GM21737 (cell line): ENCODE results near the gene MBOAT2.

Experiments used
- ATAC-seq: cut with Tn5 transposase; IDR thresholded peaks from one replicate; pipeline ENCODE4 v1.9.1; 2021; ENCODE audit warnings: mild to moderate bottlenecking, moderate library complexity; ENCODE audit not compliant: unreplicated experiment

MBOAT2 gene

GRCh38 chr2:8862230-8862629 is 141.3 kb downstream of the MBOAT2 start:
- no peak for ATAC-seq

GRCh38 chr2:8861797-8862196 is 141.7 kb downstream of the MBOAT2 start:
- ATAC-seq: no peak

- ATAC-seq: no peak
These were observed 143.2 kb downstream of the MBOAT2 start for GRCh38 chr2:8860239-8860638.

- no peak for ATAC-seq
These were observed 144.6 kb downstream of the MBOAT2 start for GRCh38 chr2:8858910-8859309.

DNA sequence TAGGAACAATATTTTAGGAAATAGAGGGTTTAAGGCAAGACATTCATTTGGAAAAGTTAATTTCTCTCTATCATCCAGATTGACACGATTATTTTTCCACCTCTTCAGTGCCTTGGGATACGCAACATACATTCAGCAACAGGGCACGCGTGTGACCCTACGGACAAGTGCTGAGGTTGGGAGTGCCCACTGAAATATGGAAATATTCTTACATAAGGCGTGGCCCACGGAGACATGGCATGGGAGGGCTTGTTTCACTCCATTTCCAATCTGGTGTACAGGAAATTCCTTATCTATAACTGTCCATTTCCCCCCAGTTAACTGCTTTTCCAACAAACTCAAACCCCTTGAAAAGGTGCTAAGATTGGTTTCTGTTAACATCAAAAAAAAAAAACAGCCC is 145.2 kb downstream of the MBOAT2 start:
- ATAC-seq: no peak

DNA sequence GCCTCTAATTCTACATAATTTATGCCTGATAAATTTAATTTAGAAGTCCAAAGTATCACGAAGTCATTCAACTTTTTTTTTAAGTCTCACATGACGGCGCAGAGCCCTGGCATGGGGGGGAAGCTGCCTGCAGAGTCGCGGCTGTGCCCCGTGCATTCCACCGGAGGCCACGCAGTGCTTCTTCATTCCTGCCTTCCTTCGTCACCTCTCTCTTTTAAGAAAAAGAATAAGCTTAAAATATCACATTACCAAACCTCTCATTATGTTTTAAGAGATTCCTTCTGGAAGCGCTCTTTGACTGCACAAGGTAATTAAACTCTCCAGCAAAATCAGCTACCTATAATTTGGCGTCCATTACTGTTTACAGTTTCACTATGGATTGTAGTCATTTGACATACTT is 145.8 kb downstream of the MBOAT2 start:
- ATAC-seq: no peak

GRCh38 chr2:8856176-8856575 is 147.3 kb downstream of the MBOAT2 start:
- ATAC-seq: no peak

- no peak for ATAC-seq
These were observed 148.5 kb downstream of the MBOAT2 start for GRCh38 chr2:8855010-8855409.

GRCh38 chr2:8853426-8853825 is 150.1 kb downstream of the MBOAT2 start:
- ATAC-seq: no peak

DNA sequence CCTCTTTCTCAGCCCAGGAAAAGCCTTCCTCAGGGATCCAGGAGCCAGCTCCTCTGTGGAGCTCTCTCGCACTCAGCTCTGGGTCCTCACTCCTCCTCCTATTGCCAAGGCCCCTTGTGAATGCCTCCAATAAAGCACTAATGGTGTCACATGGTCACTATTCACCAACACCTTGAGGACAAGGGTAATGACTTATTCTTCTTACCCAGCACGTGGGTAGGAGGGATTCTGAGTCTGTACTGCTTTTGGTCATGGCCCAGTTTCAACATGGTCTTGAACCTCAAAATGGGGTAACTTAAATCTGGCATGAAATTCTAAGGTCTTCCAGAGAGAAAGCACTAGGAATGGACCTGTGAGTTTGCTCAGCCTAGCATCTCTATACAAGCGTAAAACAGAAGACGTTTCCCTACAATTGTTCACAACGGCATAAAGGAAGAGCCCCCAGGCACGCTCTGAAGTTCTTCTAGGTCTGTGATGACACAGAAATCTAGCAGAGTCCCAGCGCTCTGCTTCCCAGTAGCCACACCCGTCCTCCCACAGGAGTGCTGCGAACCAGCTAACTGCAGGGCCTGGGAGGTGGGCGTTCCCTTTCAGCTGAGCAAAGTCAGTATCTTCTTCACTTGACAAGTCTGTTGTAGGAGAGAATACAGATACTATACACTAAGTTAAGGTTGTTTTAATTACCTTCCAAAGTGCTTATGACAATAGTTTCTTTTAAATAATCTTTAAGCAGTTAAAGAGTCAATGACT is 151.5 kb downstream of the MBOAT2 start:
- ATAC-seq: no peak

DNA sequence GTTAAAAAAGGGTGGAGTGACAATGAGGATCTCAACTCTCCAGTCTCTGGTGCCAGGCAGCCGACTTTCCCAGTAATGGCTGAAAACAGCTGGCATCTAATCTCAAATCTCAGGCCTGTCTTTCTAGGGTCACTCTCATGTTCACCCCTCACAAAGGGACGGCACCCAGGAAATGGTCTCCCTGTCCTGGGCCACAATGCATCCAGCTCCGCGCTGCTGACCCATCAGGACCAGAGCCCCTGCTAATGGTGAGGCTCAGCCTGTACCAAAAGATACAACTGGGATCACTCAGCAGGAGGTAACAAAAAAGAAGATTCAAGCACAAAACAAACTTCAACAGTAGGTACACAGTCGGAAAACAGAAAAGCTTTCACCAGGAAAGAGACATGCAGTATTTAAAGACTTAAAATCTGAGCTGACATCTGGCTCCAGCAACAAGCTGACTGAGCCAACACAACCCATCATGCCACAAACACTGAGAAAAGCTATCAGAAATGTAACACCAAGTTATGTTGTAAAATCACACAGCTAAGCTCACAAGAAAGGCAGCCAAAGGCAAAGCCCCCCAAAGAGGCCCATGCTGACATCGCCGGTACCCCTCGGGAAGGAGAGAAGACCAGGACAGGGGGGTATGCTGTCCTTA is 152.5 kb downstream of the MBOAT2 start:
- no peak for ATAC-seq

- ATAC-seq: no peak
These were observed 154.2 kb downstream of the MBOAT2 start for GRCh38 chr2:8849327-8849726.

DNA sequence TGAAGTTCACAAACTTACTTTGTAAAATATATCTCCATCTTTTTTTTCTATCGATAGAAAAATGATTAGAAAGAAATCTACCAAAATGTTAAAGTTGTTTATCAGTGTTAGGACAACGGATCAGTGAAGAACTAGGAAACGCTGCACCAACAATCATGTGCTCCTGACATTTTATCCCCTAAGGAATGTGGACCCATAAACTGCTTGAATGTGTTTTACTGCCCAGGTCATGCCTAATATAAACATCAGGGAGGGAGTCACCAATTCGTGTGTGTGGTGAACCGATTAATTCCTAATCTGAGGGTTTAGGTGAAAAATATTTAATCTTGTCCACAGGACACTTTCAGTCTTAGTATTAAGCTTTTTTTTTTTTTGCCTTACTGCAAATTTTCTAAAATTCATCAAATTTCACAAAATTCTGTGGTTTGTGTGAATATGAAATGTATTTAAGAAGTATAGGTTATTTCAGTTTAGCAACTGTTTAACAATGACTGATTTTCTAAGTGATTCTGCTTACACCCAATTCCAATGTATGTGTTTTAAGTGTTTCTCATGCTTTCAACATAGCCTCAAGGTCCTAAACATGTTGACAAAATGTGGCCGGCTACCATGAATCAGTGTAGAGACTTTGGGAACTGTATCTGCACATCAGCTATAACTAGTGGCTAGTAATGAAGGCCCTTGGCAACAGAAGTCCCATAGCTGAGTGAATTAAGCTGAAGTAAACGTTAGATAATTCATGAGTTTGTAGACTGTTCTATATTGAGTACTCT is 155.0 kb downstream of the MBOAT2 start:
- ATAC-seq: no peak

GRCh38 chr2:8847400-8847799 is 156.1 kb downstream of the MBOAT2 start:
- ATAC-seq: no peak

- ATAC-seq: no peak
These were observed 161.6 kb downstream of the MBOAT2 start for GRCh38 chr2:8841932-8842331.

DNA sequence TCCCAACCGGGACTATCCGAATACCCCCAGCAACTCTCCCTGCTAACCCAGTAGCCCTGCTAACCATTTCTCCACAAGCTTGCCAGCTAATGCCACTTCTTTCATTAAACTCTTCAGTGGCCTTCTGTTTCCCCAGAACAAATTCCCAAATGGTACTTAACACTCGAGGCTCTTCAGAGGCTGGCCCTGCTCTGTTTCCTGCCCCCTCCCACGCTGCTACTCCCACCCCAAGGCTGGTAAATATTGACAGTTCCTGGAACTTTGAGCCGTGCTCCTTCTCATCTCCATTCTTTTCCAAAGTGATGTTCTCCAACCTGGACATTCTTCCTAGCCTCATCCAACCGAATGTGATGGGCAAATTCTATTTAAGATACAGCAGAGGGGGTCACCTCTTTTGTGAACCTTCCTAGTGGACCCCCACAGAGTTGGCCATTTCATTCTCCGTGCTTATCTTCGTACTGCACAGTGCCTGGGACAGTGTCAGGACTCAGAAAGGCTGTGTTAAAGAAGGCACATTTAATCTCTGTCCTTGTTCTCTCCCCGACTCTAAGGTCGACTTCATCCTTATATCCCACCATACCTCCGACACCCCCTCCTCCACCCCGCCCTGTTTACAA is 162.9 kb downstream of the MBOAT2 start:
- ATAC-seq: no peak

GRCh38 chr2:8839189-8839965 is 164.1 kb downstream of the MBOAT2 start:
- no peak for ATAC-seq

DNA sequence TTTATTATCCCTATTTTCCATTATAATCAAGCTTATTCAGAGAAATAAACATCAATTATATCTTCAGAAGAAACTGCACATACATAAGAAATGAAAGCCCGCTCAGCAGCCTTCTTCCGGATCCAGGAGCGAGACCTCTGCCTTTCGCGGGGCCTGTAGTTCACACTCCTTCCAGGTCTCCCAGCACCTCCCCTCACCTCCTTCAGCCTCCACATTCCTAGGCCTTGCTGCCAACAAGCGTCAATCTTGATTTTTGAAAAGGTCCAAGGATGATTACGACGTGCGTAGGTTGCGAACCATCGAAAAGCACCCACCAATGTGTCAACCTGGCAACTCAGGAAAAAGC is 165.7 kb downstream of the MBOAT2 start:
- ATAC-seq: no peak

GRCh38 chr2:8836971-8837794 is 166.3 kb downstream of the MBOAT2 start, which contains the start of gene KIDINS220:
TSS of gene KIDINS220 (minus strand) at chr2:8837613. CDS start at chr2:8827093, 10,520 bp downstream.
- peak; percentile 93 for ATAC-seq

- no peak for ATAC-seq
These were observed 168.2 kb downstream of the MBOAT2 start for GRCh38 chr2:8835279-8835678.
